ENCODE measurements around the gene CTNNB1.

Gene CTNNB1

GRCh38 chr3:41198950-41199865 is at the start of gene CTNNB1:
CTNNB1 (plus strand) TSS chr3:41199505; CDS start chr3:41224069, 24,564 bp downstream.
- DNase-seq (ENCODE audit: low spot score) = peak; percentile 96

DNA sequence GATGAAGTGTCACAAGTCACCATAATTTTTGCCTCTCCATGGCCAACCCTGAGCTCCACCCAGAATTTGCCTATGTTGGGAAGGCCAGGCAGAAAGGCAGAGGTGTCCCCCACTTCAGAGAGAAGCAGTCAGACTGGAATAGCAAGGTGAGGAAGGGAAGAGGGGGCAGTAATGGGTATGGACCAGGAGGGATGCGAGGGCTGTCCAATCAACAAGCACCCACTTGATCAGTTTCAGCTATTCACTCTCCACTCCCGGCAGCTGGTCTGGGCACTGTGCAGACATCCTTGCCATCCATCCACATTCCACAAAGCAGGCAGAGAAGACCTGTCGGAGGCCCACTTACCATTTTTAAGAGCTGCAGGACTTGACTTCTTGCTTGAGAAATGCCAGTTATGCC is 43.5 kb upstream of the CTNNB1 start:
- no peak for DNase-seq (ENCODE audit: low spot score)

DNA sequence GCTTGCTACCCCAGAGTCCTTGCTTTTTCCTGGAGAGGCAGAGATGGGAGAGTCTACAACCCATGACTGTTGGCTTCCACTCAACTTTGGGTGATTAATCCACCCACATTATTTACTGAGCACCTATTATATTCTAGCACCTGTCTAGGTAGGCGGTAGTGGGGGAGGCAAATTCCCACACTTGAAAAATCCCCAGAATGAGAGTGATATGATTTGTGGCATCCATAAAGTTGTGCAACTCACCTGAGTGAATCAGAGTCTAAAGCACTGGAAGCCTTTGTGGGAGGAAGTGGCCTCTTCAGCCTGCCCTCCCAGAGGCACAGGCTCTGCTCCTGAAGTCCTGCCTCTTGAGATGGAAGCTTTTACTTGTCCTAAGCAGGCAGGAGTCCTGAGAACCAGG is 40.4 kb upstream of the CTNNB1 start:
- DNase-seq (ENCODE audit: low spot score) = peak; percentile 86

- peak; percentile 80 for DNase-seq (ENCODE audit: low spot score)
Measured at GRCh38 chr3:41159588-41160189, 39.6 kb upstream of the CTNNB1 start.

- DNase-seq (ENCODE audit: low spot score) = no peak
Measured at GRCh38 chr3:41162541-41162940, 36.8 kb upstream of the CTNNB1 start.

- no peak for DNase-seq (ENCODE audit: low spot score)
Measured at GRCh38 chr3:41163006-41163405, 36.3 kb upstream of the CTNNB1 start.

- no peak for DNase-seq (ENCODE audit: low spot score)
Measured at GRCh38 chr3:41163421-41163820, 35.9 kb upstream of the CTNNB1 start.

DNA sequence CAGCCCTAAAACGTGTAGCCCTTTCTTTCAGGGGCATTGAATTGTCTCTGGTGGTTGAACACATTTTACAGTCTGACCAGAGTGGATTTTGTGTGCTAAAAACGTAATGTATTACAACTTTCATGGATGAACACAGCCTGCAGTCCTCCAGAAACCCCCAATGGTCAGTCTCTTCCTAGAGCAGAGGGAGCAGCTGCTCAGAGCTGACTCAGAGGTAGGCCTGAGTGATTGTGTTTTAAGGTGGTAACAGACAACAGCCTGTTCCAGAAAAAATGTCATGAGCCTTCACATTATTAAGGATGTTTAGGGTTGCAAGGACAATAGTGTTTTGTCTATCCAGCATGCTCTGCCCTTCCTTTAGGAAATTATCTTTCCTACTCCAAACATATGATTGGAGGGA is 34.5 kb upstream of the CTNNB1 start:
- DNase-seq (ENCODE audit: low spot score) = no peak

DNA sequence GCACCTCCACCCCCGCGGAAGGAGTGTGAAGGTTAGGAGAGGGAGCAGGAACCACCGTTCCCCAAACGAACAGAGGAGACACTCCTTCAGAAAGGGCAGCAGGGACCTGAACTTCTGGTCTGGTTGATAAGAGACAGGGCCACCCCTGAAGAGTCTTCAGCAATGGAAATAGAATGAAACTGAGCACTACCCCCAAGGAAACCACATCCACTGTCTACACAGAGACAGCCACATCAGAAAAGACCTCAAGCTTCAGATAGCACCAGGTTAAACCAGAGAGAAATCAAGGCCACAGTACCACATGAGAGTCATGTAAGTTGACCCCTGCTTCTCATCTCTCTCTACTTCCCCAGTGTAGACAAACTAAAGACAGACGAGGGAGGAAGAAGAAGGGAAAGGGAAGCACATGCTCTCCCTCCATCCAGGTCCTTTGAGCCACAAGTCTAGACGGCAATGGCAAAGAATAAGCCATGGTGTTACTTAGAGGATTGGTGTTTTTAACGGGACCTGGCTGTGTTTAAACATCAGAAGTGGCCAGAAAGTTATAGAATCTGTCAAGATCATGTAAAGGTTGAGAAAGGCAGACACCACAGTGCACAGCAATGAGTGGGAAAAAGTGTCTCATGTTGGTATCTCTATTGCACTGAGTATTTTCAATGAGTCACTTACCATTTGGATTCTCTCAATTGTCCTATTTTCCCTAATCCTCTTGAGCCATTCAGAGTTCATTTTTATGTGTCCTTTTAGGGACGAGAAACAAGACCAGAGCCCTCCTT is 31.4 kb upstream of the CTNNB1 start:
- DNase-seq (ENCODE audit: low spot score) = no peak

- no peak for DNase-seq (ENCODE audit: low spot score)
Measured at GRCh38 chr3:41169023-41169422, 30.3 kb upstream of the CTNNB1 start.

DNA sequence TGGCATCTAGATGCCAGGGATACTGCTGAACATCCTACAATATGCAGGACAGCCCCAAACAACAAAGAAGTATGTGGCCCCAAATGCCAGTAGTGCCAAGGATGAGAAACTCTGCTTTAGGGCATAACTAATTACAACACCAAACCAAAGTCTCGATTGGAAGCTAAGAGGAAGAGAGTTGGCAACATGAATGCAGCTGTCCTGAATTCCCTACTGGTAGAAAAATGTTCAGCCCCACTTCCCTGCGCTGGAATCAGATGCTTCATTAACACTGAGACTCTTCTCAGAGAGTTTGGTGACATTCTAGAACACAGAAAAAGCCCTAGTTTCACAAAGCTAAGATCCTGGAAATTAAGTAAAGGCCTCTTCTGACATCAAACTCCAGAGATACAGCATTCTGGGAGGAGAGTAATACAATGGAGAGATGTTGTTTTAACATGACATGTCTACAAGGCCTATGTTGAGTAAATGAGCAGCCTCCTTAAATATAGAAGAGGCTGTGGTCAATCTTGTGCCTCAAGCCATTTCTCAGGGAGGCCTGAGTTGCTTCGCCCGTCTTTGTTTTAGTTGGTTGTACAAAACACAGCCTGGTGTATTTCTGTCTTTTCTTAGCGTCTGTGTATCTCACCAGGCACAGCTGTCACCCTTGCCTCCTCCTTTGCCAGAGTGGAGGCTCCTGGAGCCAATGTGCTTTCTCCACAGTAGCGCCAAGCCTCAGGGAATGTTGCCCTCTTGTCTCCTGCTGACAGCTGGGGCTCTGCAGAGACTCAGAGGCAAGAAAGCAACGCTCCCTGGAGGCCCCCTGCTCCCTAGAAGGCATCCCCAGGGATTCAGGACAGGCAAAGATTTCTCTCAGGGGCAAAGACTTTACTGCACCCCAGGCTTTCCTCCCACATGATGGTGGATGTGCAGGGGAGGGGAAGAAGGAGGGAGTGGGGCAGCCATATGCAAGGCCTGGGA is 25.1 kb upstream of the CTNNB1 start:
- no peak for DNase-seq (ENCODE audit: low spot score)

DNA sequence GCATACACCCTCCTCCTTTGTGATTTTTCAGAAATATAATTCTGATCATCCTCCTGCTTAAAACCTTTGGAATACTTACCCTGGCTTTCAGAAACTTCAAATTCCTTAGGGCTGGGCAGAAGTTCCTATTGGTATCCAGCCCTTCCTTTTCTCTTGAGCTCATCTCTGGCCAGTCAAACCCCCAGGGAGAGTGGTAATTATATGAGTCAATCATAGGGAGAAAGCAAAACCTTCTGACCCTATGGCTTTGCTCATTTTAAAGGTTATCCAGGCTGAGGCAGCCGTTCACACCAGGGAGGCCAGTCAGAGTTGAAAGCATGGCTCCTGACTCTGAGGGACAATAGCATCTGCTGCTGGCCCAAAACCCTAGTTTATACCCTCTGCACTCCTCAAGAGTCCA is 23.9 kb upstream of the CTNNB1 start:
- no peak for DNase-seq (ENCODE audit: low spot score)

DNA sequence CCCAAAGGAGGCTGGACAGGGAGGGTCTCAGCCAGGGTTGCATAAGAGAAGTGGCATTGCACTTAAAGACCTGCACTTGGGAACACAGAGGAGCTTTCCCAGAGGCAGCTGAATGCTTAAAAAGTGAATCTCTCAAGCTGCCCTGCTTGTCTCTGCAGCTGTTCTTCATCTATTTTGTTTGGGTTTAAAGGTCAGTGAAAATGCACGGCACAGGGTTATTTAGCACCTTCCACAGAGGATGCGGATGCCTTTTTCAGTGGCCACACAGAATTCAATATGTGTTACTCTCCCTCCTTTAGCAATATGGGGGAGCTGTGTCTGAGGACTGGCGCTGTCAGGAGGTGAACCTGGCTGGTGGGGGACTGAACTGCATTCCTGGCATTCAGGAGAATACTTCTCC is 22.7 kb upstream of the CTNNB1 start:
- no peak for DNase-seq (ENCODE audit: low spot score)

GRCh38 chr3:41178576-41178975 is 20.7 kb upstream of the CTNNB1 start:
- DNase-seq (ENCODE audit: low spot score) = no peak

- no peak for DNase-seq (ENCODE audit: low spot score)
Measured at GRCh38 chr3:41180396-41180795, 18.9 kb upstream of the CTNNB1 start.

DNA sequence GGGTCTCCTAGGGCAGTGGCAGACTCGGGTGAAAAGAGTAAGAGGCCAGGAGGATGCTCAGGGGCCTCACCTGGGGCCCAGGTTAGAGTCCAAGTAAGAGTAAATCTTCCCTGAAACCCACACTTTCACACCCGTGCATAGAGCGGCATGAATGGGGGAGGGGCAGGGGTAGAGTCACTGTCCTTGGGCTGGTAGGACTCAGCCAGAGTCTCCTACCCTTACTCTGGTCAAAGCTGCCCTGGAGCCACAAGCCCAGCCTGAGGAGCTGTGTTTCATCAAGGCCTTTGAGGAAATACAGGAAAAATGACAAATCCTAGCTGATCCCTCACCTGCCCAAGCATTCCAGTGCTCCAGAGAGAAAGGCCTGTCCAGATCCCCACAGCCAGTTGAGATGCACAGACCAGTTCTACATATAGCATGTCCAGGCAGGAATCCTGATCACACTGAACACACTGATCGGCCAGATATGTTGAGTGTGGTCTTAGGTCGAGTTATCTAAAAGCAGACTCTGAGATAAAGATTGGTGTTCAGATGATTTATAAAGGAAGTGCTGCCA is 16.7 kb upstream of the CTNNB1 start:
- no peak for DNase-seq (ENCODE audit: low spot score)

DNA sequence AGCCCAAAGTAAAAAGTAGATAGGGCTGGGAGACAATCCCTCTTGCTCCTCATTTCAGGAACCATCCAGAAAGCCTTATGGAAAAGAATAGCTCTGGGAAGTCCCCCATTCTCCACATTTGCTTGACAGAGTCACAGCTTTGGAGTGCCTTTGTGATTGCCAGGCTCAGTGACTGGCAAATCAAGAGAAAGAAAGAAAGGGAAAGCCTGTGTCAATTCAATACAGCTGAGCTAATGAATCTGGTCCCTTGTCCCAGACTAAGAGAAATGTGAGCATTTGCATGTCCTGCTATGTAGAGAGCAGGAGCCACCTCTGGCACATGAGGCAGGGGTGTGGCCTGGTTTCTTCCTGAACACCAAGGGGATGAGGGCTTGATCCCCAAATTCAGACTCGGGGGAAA is 14.9 kb upstream of the CTNNB1 start:
- DNase-seq (ENCODE audit: low spot score) = no peak

DNA sequence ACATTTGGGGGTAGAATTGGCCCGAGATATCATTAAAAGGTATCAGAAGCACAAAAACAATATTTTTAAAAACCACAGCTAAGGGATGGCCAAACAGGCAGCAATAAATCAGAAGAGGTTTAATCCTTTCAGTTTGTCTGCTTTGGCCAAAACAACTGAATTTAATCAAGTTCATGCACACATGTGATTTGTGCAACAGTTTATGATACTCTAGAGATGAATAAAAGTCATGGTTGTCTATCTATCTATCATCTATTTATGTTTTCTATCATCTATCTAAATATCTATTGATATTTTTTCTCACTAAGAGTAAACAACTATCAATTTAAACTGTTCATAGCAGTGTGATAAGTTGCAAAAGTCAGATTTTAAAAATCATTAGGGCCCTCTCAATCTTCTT is 13.0 kb upstream of the CTNNB1 start:
- no peak for DNase-seq (ENCODE audit: low spot score)

GRCh38 chr3:41188306-41188705 is 11.0 kb upstream of the CTNNB1 start:
- no peak for DNase-seq (ENCODE audit: low spot score)

DNA sequence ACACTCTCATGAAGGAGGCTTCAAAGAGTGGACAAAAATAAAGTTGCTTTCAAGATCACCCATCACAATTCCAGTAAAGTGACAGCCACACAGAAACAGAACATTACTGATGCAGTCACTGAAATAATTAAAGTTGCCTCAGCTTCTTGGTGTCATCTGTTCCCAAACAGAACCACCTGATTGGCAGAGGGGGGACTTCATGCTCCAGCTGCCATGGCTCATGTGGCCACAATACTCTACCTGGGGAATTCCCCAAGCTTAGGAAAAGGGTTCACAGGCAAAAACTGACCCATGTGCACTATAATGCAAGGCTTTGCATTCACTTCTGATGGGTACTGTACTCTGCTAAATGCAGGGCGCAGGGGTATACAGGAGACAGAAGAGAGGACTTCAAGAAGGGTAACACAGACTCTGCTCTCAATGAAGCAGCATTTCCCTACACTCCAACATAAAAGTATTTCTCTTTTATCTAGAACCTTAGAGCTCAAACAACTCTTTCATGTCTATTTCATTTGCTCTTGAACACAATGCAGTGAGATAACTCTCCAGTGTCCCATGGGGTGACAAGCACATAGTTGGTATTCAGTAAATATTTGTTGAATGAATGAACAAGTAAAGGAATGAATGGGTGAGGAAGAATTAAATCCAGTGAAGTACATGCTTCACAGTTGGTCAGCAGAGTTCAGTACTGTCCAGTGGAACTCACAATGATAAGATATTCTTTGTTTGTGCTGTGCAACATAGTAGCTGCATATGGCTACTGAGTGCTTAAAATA is 8.6 kb upstream of the CTNNB1 start:
- DNase-seq (ENCODE audit: low spot score) = peak; percentile 63

- no peak for DNase-seq (ENCODE audit: low spot score)
Measured at GRCh38 chr3:41192885-41193284, 6.4 kb upstream of the CTNNB1 start.
